Measurements from ENCODE around the gene SLC49A4. TPM values are rescaled to one million over a fixed set of nuclear protein-coding genes. Genes with fewer than 3 reads are reported as not detected.

The SLC49A4 gene
- total RNA-seq, 1 donor from 2014 or later = 17.5 TPM

- H3K36me3 Mint-ChIP-seq (ENCODE audit: insufficient read depth) = peaks cover under 1% of the 10 kb centered on the region
- no peak overlapping the region for H3K27ac Mint-ChIP-seq
- no peaks in the 10 kb centered on the region for H3K9me3 Mint-ChIP-seq (ENCODE audit: low read depth)
- H3K27me3 Mint-ChIP-seq = no peaks in the 10 kb centered on the region
- TF ChIP-seq, protein P1, sequence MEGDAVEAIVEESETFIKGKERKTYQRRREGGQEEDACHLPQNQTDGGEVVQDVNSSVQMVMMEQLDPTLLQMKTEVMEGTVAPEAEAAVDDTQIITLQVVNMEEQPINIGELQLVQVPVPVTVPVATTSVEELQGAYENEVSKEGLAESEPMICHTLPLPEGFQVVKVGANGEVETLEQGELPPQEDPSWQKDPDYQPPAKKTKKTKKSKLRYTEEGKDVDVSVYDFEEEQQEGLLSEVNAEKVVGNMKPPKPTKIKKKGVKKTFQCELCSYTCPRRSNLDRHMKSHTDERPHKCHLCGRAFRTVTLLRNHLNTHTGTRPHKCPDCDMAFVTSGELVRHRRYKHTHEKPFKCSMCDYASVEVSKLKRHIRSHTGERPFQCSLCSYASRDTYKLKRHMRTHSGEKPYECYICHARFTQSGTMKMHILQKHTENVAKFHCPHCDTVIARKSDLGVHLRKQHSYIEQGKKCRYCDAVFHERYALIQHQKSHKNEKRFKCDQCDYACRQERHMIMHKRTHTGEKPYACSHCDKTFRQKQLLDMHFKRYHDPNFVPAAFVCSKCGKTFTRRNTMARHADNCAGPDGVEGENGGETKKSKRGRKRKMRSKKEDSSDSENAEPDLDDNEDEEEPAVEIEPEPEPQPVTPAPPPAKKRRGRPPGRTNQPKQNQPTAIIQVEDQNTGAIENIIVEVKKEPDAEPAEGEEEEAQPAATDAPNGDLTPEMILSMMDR (IDR thresholded peaks at IDR 0.05; ENCODE audit: unreplicated experiment) = no peak
- H3K4me1 Mint-ChIP-seq (ENCODE audit: low read depth) = peaks cover 20% of the 10 kb centered on the region
- DNase-seq (ENCODE audit: low spot score, unreplicated experiment) = no peak
- H3K4me3 Mint-ChIP-seq (ENCODE audit: low read depth) = no peak overlapping the region
Measured at GRCh38 chr3:122797291-122797690, 2.4 kb downstream of the SLC49A4 start.

DNA sequence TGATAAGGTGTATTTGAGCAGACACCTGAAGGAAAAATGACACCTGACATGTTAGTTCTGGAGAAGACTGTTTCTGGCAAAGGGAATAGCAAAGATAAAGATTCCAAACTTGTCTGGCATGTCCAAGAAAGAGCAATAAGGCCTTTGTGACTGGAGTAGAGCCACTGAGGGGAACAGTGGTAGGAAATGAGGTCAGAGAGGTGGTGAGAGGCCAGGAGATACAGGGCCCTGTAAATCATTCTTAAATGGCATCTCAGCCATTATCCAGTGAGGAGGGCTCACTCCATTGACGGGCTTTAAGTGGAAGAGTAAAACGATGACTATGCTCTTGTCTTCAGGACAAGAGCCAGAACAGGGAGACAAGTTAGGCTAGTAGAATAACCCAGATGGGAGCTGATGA lies 4.5 kb downstream of the SLC49A4 start:
- Mint-ChIP-seq H3K36me3 (ENCODE audit: insufficient read depth) (peaks cover 3% of the 10 kb centered on the region), H3K4me3 (ENCODE audit: low read depth) (no peak overlapping the region), H3K4me1 (ENCODE audit: low read depth) (peaks cover 12% of the 10 kb centered on the region), H3K27ac (no peak overlapping the region), H3K27me3 (no peaks in the 10 kb centered on the region), H3K9me3 (ENCODE audit: low read depth) (no peaks in the 10 kb centered on the region)
- no peak for DNase-seq (ENCODE audit: low spot score, unreplicated experiment)
- TF ChIP-seq, protein P1 (IDR thresholded peaks at IDR 0.05; ENCODE audit: unreplicated experiment) = no peak

DNA sequence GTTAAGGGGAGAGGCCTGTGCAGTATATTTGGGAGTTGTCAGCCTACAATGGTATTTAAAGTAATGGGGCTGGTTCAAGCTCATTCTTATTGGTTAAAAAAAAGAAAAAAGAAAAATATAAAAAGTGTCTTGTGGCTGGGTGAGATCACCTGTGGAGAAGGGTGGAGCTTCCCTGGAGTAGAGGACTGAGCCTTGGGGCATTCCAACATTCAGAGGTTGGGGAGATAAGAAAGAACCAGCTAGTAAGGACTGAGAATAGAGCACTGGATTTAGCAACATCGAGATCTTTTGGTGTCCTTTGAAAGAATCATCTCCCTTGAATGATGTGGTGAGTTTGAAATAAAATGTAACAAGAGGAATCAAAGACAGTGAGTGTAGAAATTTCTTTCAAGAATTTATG lies 5.2 kb downstream of the SLC49A4 start:
- Mint-ChIP-seq H3K4me3 (ENCODE audit: low read depth) (no peak overlapping the region), H3K27ac (no peak overlapping the region), H3K36me3 (ENCODE audit: insufficient read depth) (peaks cover 3% of the 10 kb centered on the region), H3K27me3 (no peaks in the 10 kb centered on the region), H3K4me1 (ENCODE audit: low read depth) (peaks cover 11% of the 10 kb centered on the region), H3K9me3 (ENCODE audit: low read depth) (no peaks in the 10 kb centered on the region)
- TF ChIP-seq, protein P1 (IDR thresholded peaks at IDR 0.05; ENCODE audit: unreplicated experiment) = no peak
- DNase-seq (ENCODE audit: low spot score, unreplicated experiment) = no peak

- peaks cover 3% of the 10 kb centered on the region for H3K36me3 Mint-ChIP-seq (ENCODE audit: insufficient read depth)
- no peaks in the 10 kb centered on the region for H3K9me3 Mint-ChIP-seq (ENCODE audit: low read depth)
- peaks cover 8% of the 10 kb centered on the region for H3K4me1 Mint-ChIP-seq (ENCODE audit: low read depth)
- H3K27ac Mint-ChIP-seq = no peak overlapping the region
- DNase-seq (ENCODE audit: low spot score, unreplicated experiment) = no peak
- H3K4me3 Mint-ChIP-seq (ENCODE audit: low read depth) = no peak overlapping the region
- TF ChIP-seq, protein P1 (IDR thresholded peaks at IDR 0.05; ENCODE audit: unreplicated experiment) = no peak
- no peaks in the 10 kb centered on the region for H3K27me3 Mint-ChIP-seq
Measured at GRCh38 chr3:122800706-122801237, 5.9 kb downstream of the SLC49A4 start.

- TF ChIP-seq, protein P1 (IDR thresholded peaks at IDR 0.05; ENCODE audit: unreplicated experiment) = no peak
- Mint-ChIP-seq H3K9me3 (ENCODE audit: low read depth) (no peaks in the 10 kb centered on the region), H3K4me1 (ENCODE audit: low read depth) (no peaks in the 10 kb centered on the region), H3K27me3 (no peaks in the 10 kb centered on the region), H3K4me3 (ENCODE audit: low read depth) (no peak overlapping the region), H3K36me3 (ENCODE audit: insufficient read depth) (peaks cover 6% of the 10 kb centered on the region), H3K27ac (no peak overlapping the region)
- no peak for DNase-seq (ENCODE audit: low spot score, unreplicated experiment)
Measured at GRCh38 chr3:122802323-122802722, 7.5 kb downstream of the SLC49A4 start.
